NCI-H526 (cell line): ENCODE results near the gene DPP7.
"Not testable (repeated sequence)": the region's sequence is repeated elsewhere in the genome, so short reads cannot be mapped to it uniquely, and the experiment has no call there.

Experiments used
- DNase-seq, 2 experiments: peaks; one replicate each; lab custom pipeline; 2025; lab: John Stamatoyannopoulos, UW

DPP7 gene

DNA sequence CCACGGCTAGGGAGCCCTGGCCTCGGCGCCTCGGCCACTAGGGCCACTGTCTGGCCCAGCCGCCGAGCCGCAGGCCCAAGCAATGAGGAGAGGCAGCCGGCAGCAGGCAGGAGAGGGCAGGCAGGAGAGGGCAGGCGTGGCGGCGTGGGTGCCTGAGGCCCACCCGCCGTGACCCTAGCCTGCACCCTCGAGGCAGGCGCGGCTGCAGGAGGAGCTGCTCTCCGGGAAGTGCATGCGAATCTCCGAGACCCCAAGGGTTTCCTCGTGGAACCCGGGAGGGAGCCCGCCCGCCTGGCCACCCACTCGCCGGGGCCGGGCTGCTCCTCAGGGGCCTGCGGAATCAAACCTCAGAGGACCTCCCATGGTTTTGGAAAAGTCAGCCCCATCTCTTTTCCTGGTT, 33.7 kb upstream of the DPP7 start:
- DNase-seq = no peak

DNA sequence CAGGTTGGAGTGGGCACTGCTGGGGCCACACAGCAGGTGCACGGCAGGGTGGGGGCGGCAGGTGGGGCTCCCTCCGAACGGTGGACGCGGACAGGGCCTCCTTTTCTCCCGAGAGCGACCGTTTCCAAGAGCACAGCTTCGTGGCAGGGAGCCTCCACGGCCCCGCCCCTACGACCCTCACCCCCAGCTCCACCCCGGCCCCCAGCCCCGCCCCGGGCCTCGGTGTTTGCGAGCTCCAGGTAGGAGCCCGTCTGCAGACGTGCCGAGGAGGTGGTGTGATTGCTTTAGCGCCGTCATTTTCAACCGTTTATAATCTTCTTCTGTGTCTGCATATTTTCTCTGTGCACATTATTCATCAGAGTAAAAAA, 33.2 kb upstream of the DPP7 start:
- no peak for DNase-seq

DNA sequence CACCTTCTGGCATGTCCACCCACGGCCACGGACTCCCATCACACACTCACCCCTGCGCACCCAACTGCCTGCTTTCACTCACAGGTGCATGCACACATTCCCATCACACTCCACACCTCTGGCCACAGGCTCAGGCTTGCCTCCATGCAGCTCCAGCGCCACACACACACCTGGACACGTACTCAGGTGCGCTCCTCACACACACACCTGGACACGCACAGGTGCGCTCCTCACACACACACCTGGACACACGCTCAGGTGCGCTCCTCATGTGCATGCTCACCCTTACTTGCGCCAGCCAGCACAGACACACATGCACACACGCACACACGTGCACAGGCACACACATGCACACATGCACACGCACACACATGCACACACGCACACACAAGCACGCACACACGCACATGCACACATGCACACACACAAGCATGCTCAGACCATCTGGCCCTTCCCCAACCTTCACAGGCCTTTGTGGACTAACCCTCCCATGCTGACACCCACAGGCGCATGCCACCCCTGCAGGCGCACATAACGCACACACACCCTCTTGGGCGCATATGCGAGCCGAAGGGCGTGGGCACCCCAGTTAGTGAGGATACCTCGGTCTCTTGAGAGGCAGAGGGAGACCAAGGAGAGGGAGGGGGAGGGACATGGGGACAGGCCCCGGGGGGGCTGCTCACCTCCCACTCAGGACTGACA, 32.7 kb upstream of the DPP7 start:
- no peak for DNase-seq

DNA sequence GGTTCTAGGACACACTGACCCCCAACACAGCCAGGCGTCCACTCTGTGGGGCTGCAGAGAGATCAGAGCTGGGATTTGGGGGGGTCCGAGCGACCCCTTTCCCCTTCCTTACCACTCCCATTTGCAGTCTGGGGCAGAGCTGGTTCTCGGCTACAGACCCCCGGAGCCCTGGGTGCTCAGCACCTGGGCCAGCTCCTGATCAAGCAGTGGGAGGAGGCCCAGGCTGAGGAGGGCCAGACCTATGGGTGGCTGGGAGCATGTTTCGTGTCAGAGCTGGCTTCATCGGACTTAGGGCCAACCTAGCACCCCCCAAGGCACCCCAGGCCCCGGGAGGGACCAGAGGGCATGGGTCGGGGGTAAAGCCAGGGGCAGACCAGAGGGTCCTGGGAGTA, 32.0 kb upstream of the DPP7 start:
- no peak for DNase-seq

- DNase-seq = no peak
Observed at GRCh38 chr9:137145731-137146526, 31.4 kb upstream of the DPP7 start.

DNA sequence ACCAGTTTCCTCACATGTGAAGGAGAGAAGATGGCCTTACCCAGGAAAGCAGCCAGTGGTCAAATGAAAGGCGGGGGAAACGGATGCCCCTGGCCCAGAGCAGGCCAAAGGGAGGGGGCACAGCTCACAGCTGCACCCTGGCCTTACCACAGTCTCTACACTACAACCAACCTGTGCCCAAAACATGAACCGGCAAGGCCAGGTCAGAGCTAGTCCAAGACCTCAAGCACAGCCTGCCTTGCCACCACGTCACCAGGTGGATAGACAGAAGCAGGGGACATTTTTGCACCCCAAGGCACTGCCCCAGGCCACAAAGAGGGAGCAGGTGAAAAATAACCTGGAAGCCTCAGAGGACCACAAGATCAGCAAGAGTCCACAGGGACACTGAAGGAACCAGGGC, 28.9 kb upstream of the DPP7 start:
- no peak for DNase-seq

DNA sequence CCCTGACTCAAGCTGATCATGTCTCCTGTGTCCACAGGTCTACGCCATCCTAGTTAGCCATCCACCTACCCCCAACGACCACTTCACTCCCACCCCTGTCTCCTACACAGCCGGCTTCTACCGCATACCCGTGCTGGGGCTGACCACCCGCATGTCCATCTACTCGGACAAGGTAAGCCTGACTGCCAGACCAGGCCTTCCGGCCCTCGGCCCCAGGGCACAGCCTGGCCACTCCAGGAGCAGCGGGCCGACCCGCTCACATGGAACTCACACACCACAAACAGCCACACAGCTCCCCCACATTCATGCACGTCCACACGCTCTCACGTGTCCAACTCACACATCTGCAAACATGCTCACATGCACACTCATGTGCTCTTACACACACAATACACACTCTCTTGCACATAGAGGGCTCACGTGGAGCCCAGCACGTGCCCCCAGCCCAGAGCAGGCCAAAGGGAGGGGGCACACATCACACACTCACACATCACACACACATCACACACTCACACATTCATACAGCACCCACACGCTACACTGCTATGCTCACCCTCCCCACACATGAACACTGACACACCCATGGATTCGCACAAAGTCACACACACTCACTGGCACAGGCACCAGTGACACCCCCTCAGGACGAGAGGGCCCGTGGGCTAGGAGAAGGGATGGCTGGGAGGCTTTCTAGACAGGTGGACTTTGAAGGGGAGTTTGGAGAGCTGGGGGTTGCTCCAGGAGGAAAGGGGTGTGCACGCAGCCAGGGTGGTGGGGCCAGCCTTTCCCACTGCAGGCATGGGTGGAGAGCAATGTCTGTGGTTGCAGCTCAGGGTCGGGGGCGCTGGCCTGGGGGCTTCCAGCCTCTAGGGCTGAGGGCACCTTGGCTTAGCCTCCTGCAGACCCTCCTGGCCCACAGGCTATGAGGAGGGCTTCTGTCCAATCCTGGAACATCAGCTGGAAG, 27.7 kb upstream of the DPP7 start:
- DNase-seq = no peak

GRCh38 chr9:137141050-137141810, 26.7 kb upstream of the DPP7 start:
- DNase-seq = no peak

DNA sequence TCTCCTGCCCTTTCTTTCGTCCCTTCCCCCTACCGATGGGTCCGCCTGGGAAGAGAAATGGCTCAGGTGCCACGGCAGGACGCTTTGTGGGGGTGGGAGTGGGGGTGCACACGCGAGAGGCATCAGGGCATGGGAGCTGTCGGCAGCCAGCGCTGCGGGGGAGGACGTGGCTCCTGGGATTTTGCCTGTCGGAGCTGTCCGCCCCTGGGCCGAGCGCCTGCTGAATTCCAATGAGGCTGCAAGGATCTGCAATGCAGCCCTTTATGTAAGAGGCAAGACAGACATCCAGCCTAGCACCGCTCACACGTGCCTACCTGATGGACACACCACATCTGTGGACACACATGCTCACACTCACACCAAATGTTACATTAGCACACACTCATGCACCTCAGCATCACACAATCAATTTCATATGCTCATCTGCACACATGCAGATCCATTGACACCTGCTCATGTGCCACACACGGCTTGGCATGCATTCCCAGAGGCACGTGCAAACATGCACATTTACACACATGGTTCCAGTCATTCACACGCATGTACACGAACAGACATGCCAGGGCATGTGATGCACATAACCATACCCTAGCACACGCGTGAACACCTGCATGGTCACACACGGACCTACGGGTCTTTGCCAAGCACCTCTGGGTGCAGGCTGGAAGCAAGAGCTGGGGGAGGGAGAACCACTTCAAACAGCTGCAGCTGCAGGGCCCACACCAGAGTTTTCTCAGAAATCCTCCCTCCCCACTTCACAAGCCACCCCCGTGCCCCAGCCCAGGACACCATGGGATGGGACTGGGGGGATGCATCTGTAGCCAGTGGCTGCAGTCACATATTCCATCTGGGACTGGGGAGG, 25.8 kb upstream of the DPP7 start:
- DNase-seq = no peak

DNA sequence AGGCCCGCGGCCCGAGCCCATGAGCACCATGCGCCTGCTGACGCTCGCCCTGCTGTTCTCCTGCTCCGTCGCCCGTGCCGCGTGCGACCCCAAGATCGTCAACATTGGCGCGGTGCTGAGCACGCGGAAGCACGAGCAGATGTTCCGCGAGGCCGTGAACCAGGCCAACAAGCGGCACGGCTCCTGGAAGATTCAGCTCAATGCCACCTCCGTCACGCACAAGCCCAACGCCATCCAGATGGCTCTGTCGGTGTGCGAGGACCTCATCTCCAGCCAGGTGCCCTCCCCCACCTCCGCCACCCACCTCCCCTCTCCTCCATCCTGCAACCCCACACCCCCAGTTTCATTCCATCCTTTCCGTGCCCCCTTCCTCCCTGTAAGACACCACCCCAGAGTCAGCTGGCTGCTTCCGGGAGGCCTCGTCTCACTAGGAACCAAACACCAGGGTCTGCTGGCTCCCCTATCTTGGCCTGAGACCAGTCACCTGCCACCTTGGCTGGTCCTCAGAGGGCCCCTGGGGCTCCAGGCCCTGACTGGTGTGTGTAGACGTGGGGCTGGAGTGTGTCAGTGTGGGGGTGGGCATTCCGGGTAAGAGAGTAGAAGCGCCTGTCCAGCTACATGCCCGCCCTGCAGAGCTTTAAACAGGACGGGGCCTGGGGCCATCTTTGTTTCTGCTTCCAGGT, 25.1 kb upstream of the DPP7 start:
- no peak for DNase-seq

- DNase-seq = no peak
Observed at GRCh38 chr9:137138722-137139467, 24.4 kb upstream of the DPP7 start, which contains the start of gene GRIN1. GRIN1 (plus strand) TSS chr9:137139154; CDS start chr9:137139487, 333 bp downstream.

- DNase-seq = peak in 1 of 2 experiments; percentile 52
Observed at GRCh38 chr9:137138058-137138721, 23.7 kb upstream of the DPP7 start.

DNA sequence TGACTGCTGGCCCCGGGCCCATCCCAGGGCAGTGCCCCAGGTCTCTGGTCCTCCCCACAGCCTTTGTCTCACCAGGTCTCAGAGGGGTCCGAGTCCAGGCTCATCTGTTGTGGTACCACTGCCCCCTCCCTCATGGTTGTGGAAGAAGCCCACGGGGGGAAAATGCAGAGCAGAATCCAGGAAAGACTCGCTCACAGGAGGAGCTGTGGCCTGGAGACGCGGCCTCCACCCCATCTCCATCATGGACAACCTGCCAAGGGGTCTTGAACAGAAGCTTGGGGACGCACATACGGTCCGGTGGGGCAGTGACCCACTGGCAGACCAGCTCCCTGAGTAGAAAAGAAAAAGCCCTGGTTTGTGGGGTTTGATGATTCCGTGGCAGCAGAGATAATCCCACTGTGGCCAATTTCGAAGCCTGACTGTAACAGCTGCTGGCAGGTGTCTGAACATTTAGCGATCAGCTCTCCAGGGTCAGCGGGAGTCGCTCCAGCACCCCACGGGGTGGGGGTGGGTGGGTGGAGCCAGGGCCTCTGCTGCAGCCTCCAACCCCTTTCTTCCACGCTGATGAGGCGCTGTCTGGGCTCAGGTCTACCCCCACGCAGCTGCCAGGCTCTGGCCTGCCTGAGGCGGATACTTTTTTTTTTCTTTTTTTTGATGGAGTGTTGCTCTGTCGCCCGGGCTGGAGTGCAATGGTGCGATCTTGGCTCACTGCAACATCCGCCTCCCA, 22.5 kb upstream of the DPP7 start:
- no peak for DNase-seq

GRCh38 chr9:137136261-137136880, 21.8 kb upstream of the DPP7 start:
- DNase-seq = no peak

DNA sequence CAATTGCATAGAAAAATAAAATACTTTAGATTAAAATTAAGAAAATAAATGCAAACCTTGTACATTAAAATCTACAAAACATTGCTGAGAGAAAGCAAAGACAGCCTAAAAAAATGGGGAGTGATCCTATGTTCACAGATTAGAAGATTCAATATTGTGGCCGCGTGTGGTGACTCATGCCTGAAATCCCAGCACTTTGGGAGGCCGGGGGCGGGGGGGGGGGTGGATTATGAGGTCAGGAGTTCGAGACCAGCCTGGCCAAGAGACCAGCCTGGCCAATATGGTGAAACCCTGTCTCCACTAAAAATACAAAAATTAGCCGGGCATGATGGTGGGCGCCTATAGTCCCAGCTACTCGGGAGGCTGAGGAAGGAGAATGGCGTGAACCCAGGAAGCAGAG, 20.6 kb upstream of the DPP7 start:
- not testable (repeated sequence) for DNase-seq

- no peak for DNase-seq
Observed at GRCh38 chr9:137134191-137134590, 19.7 kb upstream of the DPP7 start.

GRCh38 chr9:137130176-137130755, 15.7 kb upstream of the DPP7 start:
- DNase-seq = no peak
